Ishikawa (cell line): Measurements from ENCODE around the gene CHMP1A.

Experiments used
- REST ChIP-seq: IDR thresholded peaks from 2 replicates; pipeline ENCODE4 v1.6.1; 2012; ENCODE audit warnings: low read depth, mild to moderate bottlenecking
- TAF1 ChIP-seq: IDR thresholded peaks from 2 replicates; pipeline ENCODE4 v1.6.1; 2012; ENCODE audit warnings: low read depth, mild to moderate bottlenecking

GRCh38 chr16:89636663-89637062 is 20.8 kb downstream of the CHMP1A start:
- TF ChIP-seq REST (no peak), TAF1 (no peak)
